Neural cell (in vitro differentiated cells): ENCODE results near the gene HIPK2. TPM values are rescaled to one million over a fixed set of nuclear protein-coding genes. Genes with fewer than 3 reads are reported as not detected.

Experiments
- H2AFZ ChIP-seq: fragments of 200-600, 300-800 bp; sonication (generic), shearing (Covaris generic); 2 replicates; pipeline ENCODE4 v1.6.0; 2014; ENCODE audit warnings: low read depth, mild to moderate bottlenecking, antibody characterized with exemption, low read length, moderate library complexity
- H3F3A ChIP-seq: fragments of 200-600 bp; shearing (Covaris generic); 2 replicates; pipeline ENCODE4 v1.6.1; 2016; ENCODE audit warnings: mild to moderate bottlenecking, moderate library complexity, mixed read lengths, antibody characterized with exemption, low read length; ENCODE audit not compliant: insufficient read depth, poor library complexity, severe bottlenecking
- H3K27ac ChIP-seq: fragments of 200-600, 300-800 bp; sonication (generic), shearing (Covaris generic); 2 replicates; pipeline ENCODE4 v1.5.1; 2014; ENCODE audit warnings: mild to moderate bottlenecking, low read length, moderate library complexity
- H3K27me3 ChIP-seq: fragments of 300-800, 200-600 bp; sonication (generic), shearing (Covaris generic); 2 replicates; pipeline ENCODE4 v1.6.0; 2014; ENCODE audit warnings: mild to moderate bottlenecking, low read depth, low read length, moderate library complexity; ENCODE audit not compliant: insufficient read depth
- H3K36me3 ChIP-seq: fragments of 300-800, 200-600 bp; sonication (generic), shearing (Covaris generic); 2 replicates; pipeline ENCODE4 v1.5.1; 2014; ENCODE audit warnings: mild to moderate bottlenecking, antibody characterized with exemption, low read length, moderate library complexity; ENCODE audit not compliant: insufficient read depth
- H3K4me2 ChIP-seq: fragments of 300-800, 200-600 bp; sonication (generic), shearing (Covaris generic); 2 replicates; pipeline ENCODE4 v1.6.0; 2014; ENCODE audit warnings: mild to moderate bottlenecking, low read length
- H3K4me3 ChIP-seq: fragments of 300-800, 200-600 bp; sonication (generic), shearing (Covaris generic); 2 replicates; pipeline ENCODE4 v1.5.1; 2014; ENCODE audit warnings: mild to moderate bottlenecking, low read length, moderate library complexity
- H3K79me2 ChIP-seq: fragments of 200-600 bp; shearing (Covaris generic); replicated peaks from 2 replicates; pipeline ENCODE4 v1.6.0; 2014; ENCODE audit warnings: mild to moderate bottlenecking, low read length, moderate library complexity; ENCODE audit not compliant: insufficient read depth
- H3K9ac ChIP-seq: fragments of 300-800, 200-600 bp; sonication (generic), shearing (Covaris generic); 2 replicates; pipeline ENCODE4 v1.6.1; 2016; ENCODE audit warnings: mild to moderate bottlenecking, low read length, mixed read lengths
- H3K9me2 ChIP-seq: fragments of 200-600 bp; shearing (Covaris generic); 2 replicates; pipeline ENCODE4 v1.6.1; 2016; ENCODE audit warnings: mild to moderate bottlenecking, low read length, mixed read lengths; ENCODE audit not compliant: insufficient read depth
- H3K9me3 ChIP-seq: fragments of 200-600, 300-800 bp; sonication (generic), shearing (Covaris generic); 2 replicates; pipeline ENCODE4 v1.6.1; 2016; ENCODE audit warnings: mild to moderate bottlenecking, mixed run types, low read length, moderate library complexity, mixed read lengths
- H4K20me1 ChIP-seq: fragments of 200-600 bp; shearing (Covaris generic); 2 replicates; pipeline ENCODE4 v1.6.1; 2016; ENCODE audit warnings: mild to moderate bottlenecking, mixed run types; ENCODE audit not compliant: insufficient read depth
- EP300 ChIP-seq: fragments of 450-650 bp; conservative IDR thresholded peaks from 2 replicates; pipeline ENCODE4 v1.6.1; 2014; ENCODE audit warnings: antibody characterized with exemption, mild to moderate bottlenecking, moderate library complexity; ENCODE audit not compliant: poor library complexity, severe bottlenecking
- EZH2 ChIP-seq: fragments of 200-600, 300-800 bp; shearing (Covaris generic), sonication (generic); IDR thresholded peaks from 2 replicates; pipeline ENCODE4 v1.6.1; 2014; ENCODE audit warnings: antibody characterized with exemption, low read length, borderline replicate concordance, mild to moderate bottlenecking; ENCODE audit not compliant: insufficient read depth, poor library complexity, severe bottlenecking
- MXI1 ChIP-seq: fragments of 450-650 bp; conservative IDR thresholded peaks from 2 replicates; pipeline ENCODE4 v1.6.1; 2014; ENCODE audit warnings: antibody characterized with exemption, mild to moderate bottlenecking; ENCODE audit not compliant: poor library complexity, severe bottlenecking
- POLR2AphosphoS5 ChIP-seq: IDR thresholded peaks from 2 replicates; pipeline ENCODE4 v1.6.1; 2012
- RAD21 ChIP-seq: fragments of 450-650 bp; conservative IDR thresholded peaks from 2 replicates; pipeline ENCODE4 v1.6.1; 2014; ENCODE audit warnings: antibody characterized with exemption, mild to moderate bottlenecking, moderate library complexity
- SMC3 ChIP-seq: fragments of 450-650 bp; conservative IDR thresholded peaks from 2 replicates; pipeline ENCODE4 v1.6.1; 2014; ENCODE audit warnings: antibody characterized with exemption, mild to moderate bottlenecking, moderate library complexity; ENCODE audit not compliant: poor library complexity
- TAF1 ChIP-seq: IDR thresholded peaks from 2 replicates; pipeline ENCODE4 v1.6.1; 2012; ENCODE audit warnings: low read depth
- polyA plus RNA-seq: library from polyadenylated mRNA; depleted of rRNA; stranded (reverse); fragments of >200 nt; gene quantifications from 2 replicates; pipeline ENCODE4 v1.2.3, GENCODE V29; 2014
- TF ChIP-seq, protein P1 (sequence below): fragments of 450-650 bp; IDR thresholded peaks from 2 replicates; pipeline ENCODE4 v1.5.1; 2014; ENCODE audit warnings: antibody characterized with exemption, mild to moderate bottlenecking, moderate library complexity; ENCODE audit not compliant: poor library complexity, severe bottlenecking
- TF ChIP-seq, protein P2 (sequence below): IDR thresholded peaks from 2 replicates; pipeline ENCODE4 v1.6.1; 2012; ENCODE audit warnings: borderline replicate concordance

Gene HIPK2
- polyA plus RNA-seq, 1 donor from 2014 or later, result 8.5 TPM

DNA sequence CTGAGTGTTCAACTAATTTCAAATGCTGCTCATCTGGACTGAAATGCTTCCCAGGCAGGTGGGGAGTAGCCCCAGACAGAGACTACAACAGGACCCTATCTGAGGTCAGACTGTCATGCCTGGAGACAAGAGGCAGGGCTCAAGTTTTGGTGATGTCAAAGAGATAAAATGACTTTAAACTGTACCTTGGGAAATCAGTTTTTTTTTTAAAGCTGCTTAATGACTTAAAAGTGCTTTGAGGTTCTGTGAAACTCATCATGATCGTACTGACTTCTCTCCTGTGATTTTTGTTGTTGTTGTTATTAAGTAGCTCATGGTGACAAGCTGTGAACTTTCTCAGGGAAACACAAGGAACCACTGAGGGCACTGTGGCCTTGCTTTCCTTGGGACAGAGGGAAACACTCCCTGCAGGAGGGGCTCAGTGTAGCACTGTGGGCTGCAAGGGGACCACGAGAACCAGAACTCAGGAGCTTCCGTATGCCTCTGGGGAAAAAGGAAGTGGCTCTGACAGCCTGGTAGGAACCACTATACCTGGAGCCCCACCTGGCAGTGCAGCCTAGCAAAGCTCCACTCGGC lies 9.5 kb downstream of the HIPK2 start:
- Histone ChIP-seq H3K9me3 (no peaks in the 10 kb centered on the region), H4K20me1 (no peaks in the 10 kb centered on the region), H3K4me2 (no peak overlapping the region), H3K27me3 (no peaks in the 10 kb centered on the region), H3K79me2 (peaks cover 81% of the 10 kb centered on the region), H2AFZ (no peak overlapping the region), H3K27ac (no peak overlapping the region), H3K36me3 (no peaks in the 10 kb centered on the region), H3K9me2 (no peaks in the 10 kb centered on the region), H3F3A (no peaks in the 10 kb centered on the region), H3K4me3 (no peak overlapping the region), H3K9ac (no peak overlapping the region)
- TF ChIP-seq, protein P1, sequence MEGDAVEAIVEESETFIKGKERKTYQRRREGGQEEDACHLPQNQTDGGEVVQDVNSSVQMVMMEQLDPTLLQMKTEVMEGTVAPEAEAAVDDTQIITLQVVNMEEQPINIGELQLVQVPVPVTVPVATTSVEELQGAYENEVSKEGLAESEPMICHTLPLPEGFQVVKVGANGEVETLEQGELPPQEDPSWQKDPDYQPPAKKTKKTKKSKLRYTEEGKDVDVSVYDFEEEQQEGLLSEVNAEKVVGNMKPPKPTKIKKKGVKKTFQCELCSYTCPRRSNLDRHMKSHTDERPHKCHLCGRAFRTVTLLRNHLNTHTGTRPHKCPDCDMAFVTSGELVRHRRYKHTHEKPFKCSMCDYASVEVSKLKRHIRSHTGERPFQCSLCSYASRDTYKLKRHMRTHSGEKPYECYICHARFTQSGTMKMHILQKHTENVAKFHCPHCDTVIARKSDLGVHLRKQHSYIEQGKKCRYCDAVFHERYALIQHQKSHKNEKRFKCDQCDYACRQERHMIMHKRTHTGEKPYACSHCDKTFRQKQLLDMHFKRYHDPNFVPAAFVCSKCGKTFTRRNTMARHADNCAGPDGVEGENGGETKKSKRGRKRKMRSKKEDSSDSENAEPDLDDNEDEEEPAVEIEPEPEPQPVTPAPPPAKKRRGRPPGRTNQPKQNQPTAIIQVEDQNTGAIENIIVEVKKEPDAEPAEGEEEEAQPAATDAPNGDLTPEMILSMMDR, result no peak
- TF ChIP-seq MXI1, result no peak
- TF ChIP-seq POLR2AphosphoS5, result no peak
- TF ChIP-seq SMC3, result no peak
- no peak for TF ChIP-seq EZH2
- no peak for TF ChIP-seq EP300
- TF ChIP-seq RAD21, result no peak
- no peak for TF ChIP-seq TAF1
- TF ChIP-seq, protein P2, sequence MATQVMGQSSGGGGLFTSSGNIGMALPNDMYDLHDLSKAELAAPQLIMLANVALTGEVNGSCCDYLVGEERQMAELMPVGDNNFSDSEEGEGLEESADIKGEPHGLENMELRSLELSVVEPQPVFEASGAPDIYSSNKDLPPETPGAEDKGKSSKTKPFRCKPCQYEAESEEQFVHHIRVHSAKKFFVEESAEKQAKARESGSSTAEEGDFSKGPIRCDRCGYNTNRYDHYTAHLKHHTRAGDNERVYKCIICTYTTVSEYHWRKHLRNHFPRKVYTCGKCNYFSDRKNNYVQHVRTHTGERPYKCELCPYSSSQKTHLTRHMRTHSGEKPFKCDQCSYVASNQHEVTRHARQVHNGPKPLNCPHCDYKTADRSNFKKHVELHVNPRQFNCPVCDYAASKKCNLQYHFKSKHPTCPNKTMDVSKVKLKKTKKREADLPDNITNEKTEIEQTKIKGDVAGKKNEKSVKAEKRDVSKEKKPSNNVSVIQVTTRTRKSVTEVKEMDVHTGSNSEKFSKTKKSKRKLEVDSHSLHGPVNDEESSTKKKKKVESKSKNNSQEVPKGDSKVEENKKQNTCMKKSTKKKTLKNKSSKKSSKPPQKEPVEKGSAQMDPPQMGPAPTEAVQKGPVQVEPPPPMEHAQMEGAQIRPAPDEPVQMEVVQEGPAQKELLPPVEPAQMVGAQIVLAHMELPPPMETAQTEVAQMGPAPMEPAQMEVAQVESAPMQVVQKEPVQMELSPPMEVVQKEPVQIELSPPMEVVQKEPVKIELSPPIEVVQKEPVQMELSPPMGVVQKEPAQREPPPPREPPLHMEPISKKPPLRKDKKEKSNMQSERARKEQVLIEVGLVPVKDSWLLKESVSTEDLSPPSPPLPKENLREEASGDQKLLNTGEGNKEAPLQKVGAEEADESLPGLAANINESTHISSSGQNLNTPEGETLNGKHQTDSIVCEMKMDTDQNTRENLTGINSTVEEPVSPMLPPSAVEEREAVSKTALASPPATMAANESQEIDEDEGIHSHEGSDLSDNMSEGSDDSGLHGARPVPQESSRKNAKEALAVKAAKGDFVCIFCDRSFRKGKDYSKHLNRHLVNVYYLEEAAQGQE, result no peak

- Histone ChIP-seq H3F3A (no peaks in the 10 kb centered on the region), H3K9ac (no peak overlapping the region), H3K79me2 (peaks cover 81% of the 10 kb centered on the region), H3K9me3 (no peaks in the 10 kb centered on the region), H3K36me3 (no peaks in the 10 kb centered on the region), H3K4me2 (no peak overlapping the region), H4K20me1 (no peaks in the 10 kb centered on the region), H2AFZ (no peak overlapping the region), H3K4me3 (no peak overlapping the region), H3K9me2 (no peaks in the 10 kb centered on the region), H3K27me3 (no peaks in the 10 kb centered on the region), H3K27ac (no peak overlapping the region)
- no peak for TF ChIP-seq TAF1
- TF ChIP-seq MXI1, result no peak
- no peak for TF ChIP-seq POLR2AphosphoS5
- TF ChIP-seq, protein P2, result no peak
- no peak for TF ChIP-seq RAD21
- TF ChIP-seq, protein P1, result no peak
- no peak for TF ChIP-seq EZH2
- no peak for TF ChIP-seq EP300
- no peak for TF ChIP-seq SMC3
Measured at GRCh38 chr7:139767561-139767982, 10.2 kb downstream of the HIPK2 start.
